Measurements from ENCODE around the gene FIGN. TPM values are rescaled to one million over a fixed set of nuclear protein-coding genes. Genes with fewer than 3 reads are reported as not detected.

Gene FIGN
- total RNA-seq, 1 experiment from 2014 or later = 1.5 TPM

DNA sequence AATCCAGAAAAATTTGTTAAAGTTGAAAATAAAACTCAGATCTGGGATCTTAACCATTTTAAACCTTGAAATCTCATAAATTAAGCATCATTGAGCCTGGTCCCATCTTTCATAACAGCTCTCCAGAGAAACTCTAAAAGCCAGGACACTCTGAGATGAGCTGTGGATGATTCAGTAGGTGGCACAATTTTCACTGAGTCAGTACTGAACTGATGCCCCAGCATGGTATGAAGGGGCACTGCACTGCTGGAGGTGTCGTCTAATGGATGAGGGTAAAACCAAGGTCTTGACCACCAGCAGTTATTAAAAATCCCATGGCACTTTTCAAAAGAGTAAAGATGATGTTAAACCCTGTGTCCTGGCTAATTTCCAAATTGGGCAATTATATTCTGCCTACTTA lies 170.6 kb downstream of the FIGN start:
- no peaks in the 10 kb centered on the region for H3K79me2 ChIP-seq (ENCODE audit: low read length)
- H3K4me1 ChIP-seq (ENCODE audit: insufficient read depth, low read length) = no peaks in the 10 kb centered on the region
- H3K27me3 ChIP-seq (ENCODE audit: low read length) = no peaks in the 10 kb centered on the region
- no peaks in the 10 kb centered on the region for H3K9me3 ChIP-seq (ENCODE audit: low read length)
- BruUV-seq (replicated peaks) = no TSS peak
- H3K9me2 ChIP-seq (replicated peaks; ENCODE audit: low read length) = no peaks in the 10 kb centered on the region
- ChIA-PET CTCF (no interaction called here), POLR2A (ENCODE audit: unreplicated experiment) (no interaction called here)
- peak; percentile 56; the same call in 1 of the 2 replicates for ATAC-seq
- H3F3A ChIP-seq (ENCODE audit: low read length, unreplicated experiment) = no peaks in the 10 kb centered on the region
- no peak overlapping the region for H2AFZ ChIP-seq (ENCODE audit: low read length)
- intact Hi-C loops (cut with micrococcal nuclease) = no loop called here
- TF ChIP-seq EZH2 (IDR thresholded peaks at IDR 0.05; ENCODE audit: low read length, unreplicated experiment) (no peak), EZH2phosphoT487 (IDR thresholded peaks at IDR 0.05; ENCODE audit: borderline replicate concordance, low read length) (no peak)
- TF ChIP-seq, protein P1, sequence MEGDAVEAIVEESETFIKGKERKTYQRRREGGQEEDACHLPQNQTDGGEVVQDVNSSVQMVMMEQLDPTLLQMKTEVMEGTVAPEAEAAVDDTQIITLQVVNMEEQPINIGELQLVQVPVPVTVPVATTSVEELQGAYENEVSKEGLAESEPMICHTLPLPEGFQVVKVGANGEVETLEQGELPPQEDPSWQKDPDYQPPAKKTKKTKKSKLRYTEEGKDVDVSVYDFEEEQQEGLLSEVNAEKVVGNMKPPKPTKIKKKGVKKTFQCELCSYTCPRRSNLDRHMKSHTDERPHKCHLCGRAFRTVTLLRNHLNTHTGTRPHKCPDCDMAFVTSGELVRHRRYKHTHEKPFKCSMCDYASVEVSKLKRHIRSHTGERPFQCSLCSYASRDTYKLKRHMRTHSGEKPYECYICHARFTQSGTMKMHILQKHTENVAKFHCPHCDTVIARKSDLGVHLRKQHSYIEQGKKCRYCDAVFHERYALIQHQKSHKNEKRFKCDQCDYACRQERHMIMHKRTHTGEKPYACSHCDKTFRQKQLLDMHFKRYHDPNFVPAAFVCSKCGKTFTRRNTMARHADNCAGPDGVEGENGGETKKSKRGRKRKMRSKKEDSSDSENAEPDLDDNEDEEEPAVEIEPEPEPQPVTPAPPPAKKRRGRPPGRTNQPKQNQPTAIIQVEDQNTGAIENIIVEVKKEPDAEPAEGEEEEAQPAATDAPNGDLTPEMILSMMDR (conservative IDR thresholded peaks at IDR 0.05; ENCODE audit: low read depth, low read length) = peak; percentile 36
- H3K9ac ChIP-seq (ENCODE audit: low read length) = no peak overlapping the region
- no peaks in the 10 kb centered on the region for H4K20me1 ChIP-seq (ENCODE audit: low read length)
- H3K36me3 ChIP-seq (ENCODE audit: low read depth, low read length) = no peaks in the 10 kb centered on the region
- no peak overlapping the region for H3K4me2 ChIP-seq (ENCODE audit: low read length)
- H3K27ac ChIP-seq (ENCODE audit: low read length) = no peak overlapping the region
- no peak overlapping the region for H3K4me3 ChIP-seq (ENCODE audit: low read length)
- DNase-seq = peak; percentile 27

- Histone ChIP-seq H3K4me3 (ENCODE audit: low read length) (no peak overlapping the region), H3K4me1 (ENCODE audit: insufficient read depth, low read length) (no peaks in the 10 kb centered on the region), H3K9ac (ENCODE audit: low read length) (no peak overlapping the region), H3K9me3 (ENCODE audit: low read length) (no peaks in the 10 kb centered on the region), H3F3A (ENCODE audit: low read length, unreplicated experiment) (no peaks in the 10 kb centered on the region), H4K20me1 (ENCODE audit: low read length) (no peaks in the 10 kb centered on the region), H3K27me3 (ENCODE audit: low read length) (no peaks in the 10 kb centered on the region), H3K36me3 (ENCODE audit: low read depth, low read length) (no peaks in the 10 kb centered on the region), H3K79me2 (ENCODE audit: low read length) (no peaks in the 10 kb centered on the region), H3K9me2 (replicated peaks; ENCODE audit: low read length) (no peaks in the 10 kb centered on the region), H3K4me2 (ENCODE audit: low read length) (no peak overlapping the region), H3K27ac (ENCODE audit: low read length) (no peak overlapping the region), H2AFZ (ENCODE audit: low read length) (no peak overlapping the region)
- DNase-seq = no peak
- CTCF ChIA-PET = no interaction called here
- BruUV-seq (replicated peaks) = no TSS peak
- intact Hi-C loops (cut with micrococcal nuclease) = no loop called here
- POLR2A ChIA-PET (ENCODE audit: unreplicated experiment) = no interaction called here
- TF ChIP-seq, protein P1 (conservative IDR thresholded peaks at IDR 0.05; ENCODE audit: low read depth, low read length) = no peak
- TF ChIP-seq EZH2 (IDR thresholded peaks at IDR 0.05; ENCODE audit: low read length, unreplicated experiment) (no peak), EZH2phosphoT487 (IDR thresholded peaks at IDR 0.05; ENCODE audit: borderline replicate concordance, low read length) (no peak)
- no peak for ATAC-seq
Observed at GRCh38 chr2:163564236-163564635, 171.6 kb downstream of the FIGN start.

- no peaks in the 10 kb centered on the region for H3K4me1 ChIP-seq (ENCODE audit: insufficient read depth, low read length)
- intact Hi-C loops (cut with micrococcal nuclease) = no loop called here
- TF ChIP-seq EZH2phosphoT487 (IDR thresholded peaks at IDR 0.05; ENCODE audit: borderline replicate concordance, low read length) = no peak
- H3K79me2 ChIP-seq (ENCODE audit: low read length) = no peaks in the 10 kb centered on the region
- BruUV-seq (replicated peaks) = no TSS peak
- no peak overlapping the region for H3K4me2 ChIP-seq (ENCODE audit: low read length)
- no peaks in the 10 kb centered on the region for H3K9me3 ChIP-seq (ENCODE audit: low read length)
- no peak overlapping the region for H2AFZ ChIP-seq (ENCODE audit: low read length)
- H3K27ac ChIP-seq (ENCODE audit: low read length) = no peak overlapping the region
- no peaks in the 10 kb centered on the region for H3K27me3 ChIP-seq (ENCODE audit: low read length)
- ChIA-PET CTCF (no interaction called here), POLR2A (ENCODE audit: unreplicated experiment) (no interaction called here)
- H3K36me3 ChIP-seq (ENCODE audit: low read depth, low read length) = no peaks in the 10 kb centered on the region
- peak; percentile 32 for DNase-seq
- no peak overlapping the region for H3K4me3 ChIP-seq (ENCODE audit: low read length)
- peak; percentile 35; the same call in 1 of the 2 replicates for ATAC-seq
- no peaks in the 10 kb centered on the region for H3K9me2 ChIP-seq (replicated peaks; ENCODE audit: low read length)
- no peaks in the 10 kb centered on the region for H4K20me1 ChIP-seq (ENCODE audit: low read length)
- no peak overlapping the region for H3K9ac ChIP-seq (ENCODE audit: low read length)
- no peaks in the 10 kb centered on the region for H3F3A ChIP-seq (ENCODE audit: low read length, unreplicated experiment)
Observed at GRCh38 chr2:163563336-163563735, 172.5 kb downstream of the FIGN start.
